Measurements from ENCODE around the gene NID1. TPM values are rescaled to one million over a fixed set of nuclear protein-coding genes. Genes with fewer than 3 reads are reported as not detected.
"Not testable (repeated sequence)": the region's sequence is repeated elsewhere in the genome, so short reads cannot be mapped to it uniquely, and the experiment has no call there.

The NID1 gene
- polyA plus RNA-seq, 1 donor (not counting 4 experiments of a cell fraction or from before 2014, with no cell fraction given): 1.8 TPM

DNA sequence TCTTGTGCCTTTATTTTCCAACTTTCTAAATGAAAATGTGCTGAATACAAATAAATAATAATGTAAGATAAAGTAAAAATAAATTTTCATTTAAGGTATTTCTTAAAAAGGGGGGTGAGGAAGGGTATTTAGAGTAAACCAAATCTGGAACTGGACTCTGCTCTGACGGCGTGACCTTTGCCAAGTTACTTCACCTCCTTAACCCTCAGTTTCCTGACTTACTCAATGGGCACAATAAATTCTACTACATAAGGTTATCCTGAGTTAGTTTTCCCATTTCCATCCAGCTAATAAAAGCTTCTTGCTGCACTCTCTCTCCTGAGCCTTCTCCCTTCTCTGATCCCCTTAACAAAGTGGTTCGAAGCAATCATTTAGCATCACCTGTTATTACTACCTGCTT is 93.9 kb downstream of the NID1 start:
- DNase-seq (ENCODE audit: low read depth, low spot score) (no peak), FAIRE-seq (no peak)
- H4K20me1 ChIP-seq (ENCODE audit: control insufficient read depth, extremely low read depth, insufficient read depth, low read length): no peaks in the 10 kb centered on the region
- H3K79me2 ChIP-seq (ENCODE audit: control insufficient read depth, insufficient read depth, low read length): no peaks in the 10 kb centered on the region
- H3K9me1 ChIP-seq (ENCODE audit: control insufficient read depth, extremely low read depth, insufficient read depth, low read length): no peaks in the 10 kb centered on the region
- dilution Hi-C loops (cut with MboI; ENCODE audit: extremely low pct_ligation_motif_present, low sequenced_read_pairs): no loop called here
- no peaks in the 10 kb centered on the region for H3K27me3 ChIP-seq (ENCODE audit: control insufficient read depth, extremely low read depth, insufficient read depth, low read length)
- TF ChIP-seq EZH2 (IDR thresholded peaks at IDR 0.05; ENCODE audit: low read length) (no peak), CTCF (optimal IDR thresholded peaks at IDR 0.05 in 1 of 3, IDR thresholded peaks at IDR 0.05 in 1 of 3, conservative IDR thresholded peaks at IDR 0.05 in 1 of 3; ENCODE audit: extremely low read depth in 1 of 3, insufficient read depth in 2 of 3, low read length in 3 of 3) (no peak)
- peak overlapping the region; percentile 90 for H3K4me2 ChIP-seq (ENCODE audit: control insufficient read depth, extremely low read depth, insufficient read depth, low read depth, low read length)
- H2AFZ ChIP-seq (ENCODE audit: control insufficient read depth, low read length): peak overlapping the region; percentile 62
- no peak overlapping the region for H3K9ac ChIP-seq (ENCODE audit: control insufficient read depth, extremely low read depth, insufficient read depth, low read length)
- peak overlapping the region in 1 of 3 experiments; percentile 11 for H3K4me3 ChIP-seq (ENCODE audit: control insufficient read depth in 2 of 3, extremely low read depth in 1 of 3, insufficient read depth in 2 of 3, low read depth in 1 of 3, low read length in 3 of 3)
- H3K4me1 ChIP-seq (ENCODE audit: control insufficient read depth, extremely low read depth, insufficient read depth, low read length): peaks cover 22% of the 10 kb centered on the region
- H3K36me3 ChIP-seq (ENCODE audit: control insufficient read depth in 2 of 2, extremely low read depth in 1 of 2, insufficient read depth in 2 of 2, low read length in 2 of 2): no peaks in the 10 kb centered on the region
- peak overlapping the region; percentile 1 for H3K27ac ChIP-seq (ENCODE audit: control insufficient read depth, insufficient read depth, low read length)
- no peaks in the 10 kb centered on the region for H3K9me3 ChIP-seq (ENCODE audit: control insufficient read depth, low read depth, low read length)

DNA sequence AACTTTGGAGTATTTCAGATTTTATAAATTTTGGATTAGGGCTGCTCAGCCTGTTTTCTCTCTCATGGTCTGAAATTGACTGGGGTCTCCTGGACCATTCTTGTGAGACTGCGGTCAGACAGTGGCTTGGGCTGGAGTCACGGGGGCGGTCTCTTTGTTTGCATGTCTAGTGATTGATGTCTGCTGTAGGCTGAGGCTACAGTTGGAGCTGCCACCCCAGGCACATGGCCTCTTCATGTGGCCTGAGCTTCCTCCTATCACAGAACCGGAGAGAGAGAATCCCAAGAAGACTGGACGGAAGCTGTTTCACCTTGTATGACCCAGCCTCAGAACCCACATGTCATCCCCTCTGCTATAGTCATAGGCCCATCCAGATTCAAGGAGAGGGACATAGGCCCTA is 96.1 kb downstream of the NID1 start:
- Histone ChIP-seq H3K4me1 (ENCODE audit: control insufficient read depth, extremely low read depth, insufficient read depth, low read length) (peaks cover 22% of the 10 kb centered on the region), H3K4me2 (ENCODE audit: control insufficient read depth, extremely low read depth, insufficient read depth, low read depth, low read length) (no peak overlapping the region), H2AFZ (ENCODE audit: control insufficient read depth, low read length) (no peak overlapping the region), H3K27me3 (ENCODE audit: control insufficient read depth, extremely low read depth, insufficient read depth, low read length) (no peaks in the 10 kb centered on the region), H3K9me1 (ENCODE audit: control insufficient read depth, extremely low read depth, insufficient read depth, low read length) (no peaks in the 10 kb centered on the region), H3K79me2 (ENCODE audit: control insufficient read depth, insufficient read depth, low read length) (no peaks in the 10 kb centered on the region), H3K9me3 (ENCODE audit: control insufficient read depth, low read depth, low read length) (no peaks in the 10 kb centered on the region), H3K9ac (ENCODE audit: control insufficient read depth, extremely low read depth, insufficient read depth, low read length) (no peak overlapping the region), H4K20me1 (ENCODE audit: control insufficient read depth, extremely low read depth, insufficient read depth, low read length) (no peaks in the 10 kb centered on the region), H3K4me3 (ENCODE audit: control insufficient read depth in 2 of 3, extremely low read depth in 1 of 3, insufficient read depth in 2 of 3, low read depth in 1 of 3, low read length in 3 of 3) (no peak overlapping the region), H3K36me3 (ENCODE audit: control insufficient read depth in 2 of 2, extremely low read depth in 1 of 2, insufficient read depth in 2 of 2, low read length in 2 of 2) (no peaks in the 10 kb centered on the region), H3K27ac (ENCODE audit: control insufficient read depth, insufficient read depth, low read length) (no peak overlapping the region)
- dilution Hi-C loops (cut with MboI; ENCODE audit: extremely low pct_ligation_motif_present, low sequenced_read_pairs): no loop called here
- TF ChIP-seq EZH2 (IDR thresholded peaks at IDR 0.05; ENCODE audit: low read length) (no peak), CTCF (optimal IDR thresholded peaks at IDR 0.05 in 1 of 3, IDR thresholded peaks at IDR 0.05 in 1 of 3, conservative IDR thresholded peaks at IDR 0.05 in 1 of 3; ENCODE audit: extremely low read depth in 1 of 3, insufficient read depth in 2 of 3, low read length in 3 of 3) (no peak)
- DNase-seq (ENCODE audit: low read depth, low spot score) (no peak), FAIRE-seq (no peak)

DNA sequence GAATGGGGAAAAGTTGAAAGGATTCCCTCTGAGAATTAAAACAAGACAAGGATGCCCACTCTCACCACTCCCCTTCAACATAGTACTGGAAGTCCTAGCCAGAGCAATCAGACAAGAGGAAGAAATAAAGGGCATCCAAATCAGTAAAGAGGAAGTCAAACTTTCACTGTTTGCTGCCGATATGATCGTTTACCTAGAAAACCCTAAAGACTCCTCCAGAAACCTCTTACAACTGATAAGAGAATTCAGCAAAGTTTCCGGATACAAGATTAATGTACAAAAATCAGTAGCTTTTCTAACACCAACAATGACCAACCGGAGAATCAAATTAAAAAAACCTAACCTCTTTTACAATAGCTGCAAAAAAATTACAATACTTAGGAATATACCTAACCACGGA is 98.8 kb downstream of the NID1 start:
- H3K79me2 ChIP-seq (ENCODE audit: control insufficient read depth, insufficient read depth, low read length); H3K4me2 ChIP-seq (ENCODE audit: control insufficient read depth, extremely low read depth, insufficient read depth, low read depth, low read length); DNase-seq (ENCODE audit: low read depth, low spot score); H3K4me3 ChIP-seq (ENCODE audit: control insufficient read depth in 2 of 3, extremely low read depth in 1 of 3, insufficient read depth in 2 of 3, low read depth in 1 of 3, low read length in 3 of 3); H3K36me3 ChIP-seq (ENCODE audit: control insufficient read depth in 2 of 2, extremely low read depth in 1 of 2, insufficient read depth in 2 of 2, low read length in 2 of 2); H3K4me1 ChIP-seq (ENCODE audit: control insufficient read depth, extremely low read depth, insufficient read depth, low read length); H4K20me1 ChIP-seq (ENCODE audit: control insufficient read depth, extremely low read depth, insufficient read depth, low read length); FAIRE-seq; H3K27me3 ChIP-seq (ENCODE audit: control insufficient read depth, extremely low read depth, insufficient read depth, low read length); H3K9me1 ChIP-seq (ENCODE audit: control insufficient read depth, extremely low read depth, insufficient read depth, low read length); H2AFZ ChIP-seq (ENCODE audit: control insufficient read depth, low read length); H3K9me3 ChIP-seq (ENCODE audit: control insufficient read depth, low read depth, low read length); dilution Hi-C loops (cut with MboI; ENCODE audit: extremely low pct_ligation_motif_present, low sequenced_read_pairs); H3K9ac ChIP-seq (ENCODE audit: control insufficient read depth, extremely low read depth, insufficient read depth, low read length); H3K27ac ChIP-seq (ENCODE audit: control insufficient read depth, insufficient read depth, low read length): not testable (repeated sequence)

All from keratinocyte (primary cell).